CD4-positive, alpha-beta T cell treated with Interleukin-6 at 100 ng/mL for 8 hours (primary cell): ENCODE results near the gene KCNH1.

ENCODE experiments used
- DNase-seq: peaks from one replicate; pipeline ENCODE4 v3.0.0-alpha.2; 2020; ENCODE audit warnings: mixed read lengths, low spot score

KCNH1 gene

DNA sequence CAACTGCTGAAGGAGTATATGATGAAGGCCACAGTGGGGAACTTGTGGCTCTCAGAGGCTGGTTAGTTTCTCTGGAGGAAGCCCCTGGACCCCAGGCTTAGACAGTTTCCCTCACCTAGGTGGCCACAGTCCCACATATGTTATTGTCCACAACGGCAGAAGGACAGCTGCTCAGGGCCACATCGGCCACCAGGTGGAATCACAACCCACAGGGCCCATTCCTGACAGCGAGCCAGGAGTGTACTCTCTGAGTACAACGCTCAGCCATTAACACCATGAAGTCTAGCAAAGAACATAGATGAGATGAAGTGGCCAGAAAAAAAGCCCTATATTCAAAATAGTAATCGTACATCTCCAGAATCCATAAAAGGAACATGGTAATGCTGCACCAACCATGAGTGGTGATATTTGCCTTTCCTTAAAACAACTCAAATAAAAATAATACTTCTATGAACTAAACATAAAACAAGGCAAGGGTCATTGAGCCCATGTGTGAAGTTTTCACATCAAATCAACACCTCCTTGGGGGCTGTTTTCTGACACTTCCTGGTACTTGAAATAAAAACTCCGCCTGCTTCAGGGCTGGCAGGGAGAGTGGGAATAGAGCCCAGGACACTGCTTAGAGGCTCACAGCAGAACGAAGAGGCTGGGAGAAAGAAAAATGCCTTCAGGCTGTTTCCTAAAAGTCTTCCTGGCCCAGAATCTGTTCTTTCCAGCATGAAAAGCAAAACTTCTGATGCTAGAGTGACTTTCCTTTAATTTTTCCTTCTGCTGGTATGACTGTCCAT lies 421.9 kb downstream of the KCNH1 start:
- DNase-seq, result no peak

DNA sequence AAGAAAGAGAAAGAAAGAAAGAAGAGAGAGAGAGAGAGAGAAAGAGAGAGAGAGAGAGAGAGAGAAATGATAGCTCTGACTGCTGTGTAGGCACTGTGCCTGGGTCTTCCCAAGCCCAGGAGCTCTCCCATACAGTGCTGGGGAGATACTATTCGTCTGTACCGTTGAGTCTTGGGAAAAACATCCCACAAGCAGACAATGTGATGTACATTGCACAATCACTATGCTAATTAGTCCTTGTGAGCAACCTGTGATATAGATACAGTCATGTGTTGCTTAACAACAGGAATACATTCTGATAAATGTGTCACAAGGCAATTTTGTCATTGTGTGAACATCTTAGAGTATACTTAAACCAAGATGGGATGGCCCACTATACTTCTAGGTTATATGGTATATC lies 424.2 kb downstream of the KCNH1 start:
- DNase-seq, result no peak

DNA sequence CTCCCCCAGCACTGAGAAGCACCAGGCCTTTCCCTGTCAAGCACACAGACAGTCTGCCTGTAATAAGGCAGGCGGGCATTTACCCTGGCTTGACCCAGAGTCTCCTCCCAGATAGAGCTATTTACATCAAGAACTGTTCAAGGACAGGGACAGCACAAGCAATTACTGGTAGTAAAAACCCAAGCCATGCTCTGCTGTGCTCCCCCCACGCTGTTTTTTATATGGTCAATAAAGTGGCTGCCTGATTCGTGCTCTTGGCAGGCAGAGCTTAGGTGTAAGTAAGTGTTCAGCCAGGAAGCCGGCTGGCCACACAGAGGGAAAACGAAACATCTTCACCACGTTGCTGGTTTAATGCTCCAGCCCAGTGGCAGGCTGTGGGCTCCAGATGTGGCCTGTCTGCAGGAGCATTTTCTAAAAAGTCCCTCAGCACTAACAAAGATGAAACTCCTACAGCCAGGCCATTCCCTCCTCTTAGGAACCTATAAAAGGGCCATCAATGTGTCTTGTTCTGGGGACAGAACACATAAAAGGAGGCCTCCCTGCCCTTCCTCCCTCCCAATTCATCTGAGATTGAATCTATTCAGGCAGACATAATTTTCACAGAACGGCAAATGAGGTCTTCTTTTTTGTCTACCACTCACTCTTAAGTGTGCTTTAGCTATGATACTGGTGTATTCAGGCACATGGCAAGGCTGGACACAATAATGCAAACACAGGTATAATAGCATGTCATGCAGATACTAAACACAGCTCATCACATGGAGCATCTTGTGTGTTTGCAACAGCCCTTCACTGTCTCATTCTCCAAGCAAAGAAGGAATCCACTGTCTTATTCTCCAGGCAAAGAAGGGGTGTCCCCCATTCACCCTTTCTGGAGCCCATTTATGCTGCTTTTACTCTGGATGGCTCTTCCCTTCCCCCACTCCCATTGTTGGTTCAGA lies 426.4 kb downstream of the KCNH1 start:
- DNase-seq, result no peak

DNA sequence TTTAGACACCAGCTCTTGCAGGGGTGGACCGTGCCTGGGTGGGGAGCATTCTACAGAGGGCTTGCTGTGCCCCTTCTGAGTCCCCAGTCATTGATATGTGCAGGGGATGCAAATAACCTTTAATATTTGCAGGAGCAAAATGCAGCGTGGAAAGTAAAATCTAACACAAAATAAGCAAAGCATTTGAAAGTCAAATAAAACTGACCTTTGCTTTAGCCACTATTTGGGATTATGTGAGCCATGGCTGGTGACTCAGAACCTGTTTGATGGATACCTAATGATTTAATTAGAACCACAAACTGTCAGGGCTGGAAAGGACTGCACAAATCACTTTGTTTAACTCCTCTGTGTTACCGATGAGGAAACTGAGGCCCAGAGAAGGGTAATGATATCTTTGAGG lies 427.7 kb downstream of the KCNH1 start:
- no peak for DNase-seq

DNA sequence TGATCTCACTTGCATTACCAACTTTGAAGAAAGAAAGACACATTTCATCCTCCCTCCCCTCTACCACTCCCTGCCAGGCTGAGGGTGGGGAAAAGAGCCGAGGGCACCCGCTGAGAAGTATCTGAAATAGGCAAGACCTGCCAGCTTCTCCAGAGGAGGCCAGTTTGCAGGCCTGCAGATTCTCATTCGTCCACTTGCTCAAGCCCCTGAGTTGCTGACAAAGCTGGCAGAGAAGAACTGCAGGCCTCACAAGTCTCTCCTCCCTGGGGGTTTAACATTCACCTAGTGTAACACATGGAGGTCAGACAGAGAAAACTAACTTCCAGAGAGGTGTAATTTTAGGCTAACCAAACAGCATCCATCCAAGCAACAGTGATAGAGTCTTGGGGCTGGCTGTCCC lies 428.9 kb downstream of the KCNH1 start:
- no peak for DNase-seq

DNA sequence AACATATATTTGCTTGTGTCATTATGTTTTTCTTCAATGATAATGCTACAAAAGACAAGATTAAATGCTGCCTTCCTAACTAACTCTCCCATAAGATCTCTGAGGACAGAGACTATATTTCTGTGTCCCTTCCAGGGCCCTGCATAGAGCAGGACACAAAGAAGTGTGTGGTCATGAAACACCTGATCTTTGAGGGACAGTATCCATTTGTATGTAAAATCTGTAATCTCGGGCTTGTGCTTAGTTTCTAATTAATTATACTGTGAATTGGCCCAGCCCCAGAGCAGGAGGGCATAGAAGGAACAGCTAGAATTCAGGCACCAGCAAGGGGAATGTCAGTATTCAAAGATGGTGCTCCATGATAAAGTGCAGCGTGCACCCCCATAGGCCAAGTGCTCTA lies 430.4 kb downstream of the KCNH1 start:
- DNase-seq, result no peak

DNA sequence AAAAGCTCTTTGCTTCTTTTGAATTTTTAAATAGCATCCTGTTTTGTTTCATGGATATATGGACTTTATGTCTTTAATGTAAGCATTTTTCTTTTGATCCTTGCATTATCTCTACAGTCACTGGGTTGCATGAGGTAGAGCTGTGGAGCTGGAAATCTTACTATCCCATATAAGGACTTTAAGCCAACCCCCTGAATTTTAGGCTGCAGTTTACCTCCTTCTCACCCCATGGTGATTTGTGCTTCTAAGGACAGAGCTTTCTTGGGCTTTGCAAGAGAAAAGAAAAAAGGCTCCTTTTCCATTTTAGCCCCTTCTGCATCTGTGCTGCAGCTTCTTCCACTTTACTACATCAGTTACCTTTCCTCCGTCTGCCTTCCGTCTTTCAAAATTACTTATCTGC lies 431.4 kb downstream of the KCNH1 start:
- DNase-seq, result no peak

DNA sequence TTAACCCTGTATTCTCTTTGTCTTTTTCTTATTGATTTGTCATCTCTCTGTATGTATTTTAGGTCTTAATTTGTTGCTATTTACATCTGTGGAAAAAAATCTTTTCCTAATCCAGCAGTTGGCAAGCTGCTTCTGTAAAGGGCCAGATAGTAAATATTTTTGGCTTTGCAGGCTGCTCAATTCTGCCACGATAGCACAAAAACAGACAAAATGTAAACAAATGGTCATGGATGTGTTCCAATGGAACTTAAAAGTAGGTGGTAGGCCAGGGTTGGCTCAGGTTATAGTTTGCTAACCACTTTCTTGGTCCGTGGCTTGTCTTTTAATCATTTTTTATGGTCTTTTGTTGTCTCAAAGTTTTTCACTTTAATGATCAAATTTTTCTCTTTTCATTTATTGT lies 433.4 kb downstream of the KCNH1 start:
- DNase-seq, result no peak

DNA sequence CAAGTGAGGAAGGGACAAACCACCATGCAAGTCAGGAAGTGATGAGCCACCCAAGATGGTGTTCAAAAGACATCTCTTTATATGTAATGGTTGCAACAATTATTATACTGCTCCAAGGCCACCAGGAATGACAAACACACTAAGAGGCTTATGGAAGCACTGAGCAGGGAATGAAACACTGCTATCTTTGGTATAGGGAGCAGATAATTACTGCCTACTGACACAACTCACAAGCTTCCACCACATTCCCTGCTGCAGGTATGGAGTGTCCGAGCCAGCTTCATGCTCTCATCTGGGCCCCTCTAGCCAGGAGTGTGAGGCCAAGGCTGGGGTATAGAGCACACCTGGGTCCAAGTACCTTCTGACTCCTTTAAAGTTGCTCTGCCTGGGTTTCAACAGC lies 433.9 kb downstream of the KCNH1 start:
- no peak for DNase-seq

DNA sequence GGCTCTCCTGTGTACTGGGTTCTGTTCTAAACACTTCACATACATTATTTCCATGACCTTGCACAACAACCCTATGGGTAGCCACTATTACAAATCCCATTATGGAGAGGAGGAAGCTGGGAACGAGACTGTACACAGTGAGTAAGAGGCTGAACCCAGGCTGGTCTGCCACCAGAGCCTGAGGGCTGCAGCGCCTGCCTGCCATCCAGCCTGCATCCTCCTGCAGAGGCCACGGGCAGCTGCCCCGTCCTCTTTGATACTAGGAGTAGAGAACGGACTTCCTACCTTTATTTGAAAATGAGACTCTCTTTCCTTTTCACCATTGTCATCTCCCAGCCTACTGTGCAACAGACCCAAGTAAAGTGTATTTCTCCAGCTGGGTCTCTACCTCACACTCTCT lies 435.3 kb downstream of the KCNH1 start:
- no peak for DNase-seq

DNA sequence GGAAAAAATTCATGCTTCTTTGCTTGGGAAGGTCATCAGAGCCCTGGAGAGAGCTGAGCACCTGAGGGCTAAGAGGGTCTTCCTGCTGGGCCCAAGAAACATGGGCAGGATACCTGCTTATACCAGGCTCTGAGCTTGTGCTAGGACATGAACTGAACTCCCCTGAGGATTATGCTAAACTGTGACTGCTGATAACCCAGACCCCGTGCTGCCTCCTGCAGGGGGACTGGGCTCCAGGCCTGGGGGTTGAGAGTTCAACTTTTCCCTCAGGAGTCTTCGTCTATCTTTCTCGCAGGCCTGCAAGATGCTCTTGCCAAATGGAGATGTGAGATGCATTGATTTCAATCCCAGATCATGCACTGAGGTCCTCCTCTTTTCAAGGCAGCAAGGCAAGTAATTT lies 436.8 kb downstream of the KCNH1 start:
- no peak for DNase-seq

DNA sequence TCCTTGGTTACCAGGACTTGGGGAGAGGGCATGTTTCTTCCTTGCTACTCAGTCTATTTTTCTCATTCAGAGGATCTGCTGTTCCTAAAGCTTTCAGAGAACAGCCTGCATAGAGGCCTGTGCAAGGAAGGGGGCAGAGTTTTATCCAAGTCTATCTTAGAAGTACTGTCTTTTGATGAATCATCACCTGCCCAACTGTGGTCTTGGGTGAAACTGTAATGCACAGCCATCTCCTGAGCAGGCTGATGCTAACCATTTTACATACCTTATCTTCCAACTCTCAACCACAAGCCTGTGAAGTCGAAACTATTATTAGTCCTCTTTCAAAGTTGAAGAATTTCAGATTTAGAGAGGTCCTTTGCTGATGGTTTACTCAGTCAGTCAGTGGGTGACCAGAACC lies 437.2 kb downstream of the KCNH1 start:
- no peak for DNase-seq

DNA sequence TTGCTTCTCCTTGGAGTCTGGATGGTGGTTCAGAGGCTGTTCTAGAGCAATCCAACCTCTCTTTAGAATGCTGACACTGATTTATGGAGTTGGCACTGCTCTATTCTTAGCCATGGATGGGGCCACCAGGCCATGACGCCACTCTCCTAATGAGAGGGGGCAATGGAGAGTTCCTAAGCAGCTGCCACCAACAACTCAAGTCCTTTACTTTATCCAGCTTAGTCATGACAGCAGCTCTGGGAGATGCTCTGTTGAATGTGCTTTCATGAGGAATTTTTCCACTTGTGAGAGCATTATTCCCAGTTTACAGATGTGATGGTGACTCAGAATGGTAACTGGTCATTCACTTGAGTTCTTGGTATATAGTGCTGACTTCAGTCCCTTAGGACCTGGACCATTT lies 438.9 kb downstream of the KCNH1 start:
- DNase-seq, result no peak

DNA sequence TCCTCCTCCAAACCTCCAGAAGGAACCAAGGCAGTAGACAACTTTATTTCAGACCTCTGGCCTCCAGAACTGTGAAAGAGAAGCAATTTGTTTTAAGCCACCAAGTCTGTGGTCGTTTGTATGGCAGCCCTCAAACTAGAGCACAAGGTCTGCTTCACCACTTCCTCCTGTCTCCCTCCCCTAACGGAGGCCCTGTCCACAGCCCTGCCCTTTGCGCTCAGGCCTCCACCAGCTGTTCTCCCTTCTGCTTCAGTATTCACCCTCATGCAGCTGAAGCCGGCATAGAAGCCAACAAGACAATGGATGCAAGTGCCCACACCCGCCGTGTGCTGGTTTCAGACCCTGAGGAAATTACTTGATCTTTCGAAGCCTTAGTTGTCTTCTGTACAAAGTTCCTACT lies 441.2 kb downstream of the KCNH1 start:
- DNase-seq, result no peak

DNA sequence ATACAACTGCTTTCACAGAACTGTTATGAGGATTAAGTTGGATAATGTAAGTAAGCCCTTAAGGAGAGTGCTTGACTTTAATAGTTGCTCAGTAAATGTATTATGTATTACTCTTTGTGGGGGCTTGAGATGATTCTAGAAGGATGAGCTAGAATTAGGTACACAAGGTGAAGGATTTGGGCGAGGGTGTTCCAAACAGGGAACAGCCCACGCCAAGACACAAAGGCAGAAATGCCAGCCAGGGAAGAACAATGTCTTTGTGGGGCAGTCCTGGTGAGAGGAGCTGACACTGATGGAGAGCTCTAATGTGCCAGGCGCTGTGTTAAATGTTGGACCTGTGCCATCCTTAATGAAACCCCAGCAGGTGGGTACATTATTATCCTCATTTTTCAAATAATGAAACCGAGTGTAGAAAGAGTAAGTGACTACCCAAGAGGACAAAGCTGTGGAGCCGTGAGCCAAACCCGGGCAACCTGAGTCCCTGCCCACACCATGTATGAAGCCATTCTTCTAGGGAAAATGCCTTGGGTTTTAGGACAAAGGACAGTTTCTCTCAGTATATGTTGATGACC lies 442.8 kb downstream of the KCNH1 start:
- no peak for DNase-seq

DNA sequence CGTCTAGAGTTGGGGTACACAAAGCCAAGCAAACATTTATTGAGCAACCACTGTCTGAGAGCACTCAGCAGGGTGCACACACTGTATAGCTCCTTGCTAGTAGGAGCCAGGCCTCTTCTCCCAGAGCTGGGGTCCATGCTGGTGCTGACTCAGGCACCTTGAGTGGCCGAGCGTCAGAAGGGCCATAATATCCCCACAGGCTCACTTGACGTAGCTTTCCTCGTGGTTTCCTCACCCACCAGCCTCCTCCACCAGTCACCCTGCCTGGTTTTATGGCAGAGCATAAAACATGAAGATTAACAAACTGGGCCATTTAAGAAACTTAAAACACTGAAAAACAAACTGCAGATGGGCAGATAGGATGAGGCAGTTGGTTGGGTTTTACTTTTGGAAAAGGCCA lies 443.7 kb downstream of the KCNH1 start:
- DNase-seq, result no peak

DNA sequence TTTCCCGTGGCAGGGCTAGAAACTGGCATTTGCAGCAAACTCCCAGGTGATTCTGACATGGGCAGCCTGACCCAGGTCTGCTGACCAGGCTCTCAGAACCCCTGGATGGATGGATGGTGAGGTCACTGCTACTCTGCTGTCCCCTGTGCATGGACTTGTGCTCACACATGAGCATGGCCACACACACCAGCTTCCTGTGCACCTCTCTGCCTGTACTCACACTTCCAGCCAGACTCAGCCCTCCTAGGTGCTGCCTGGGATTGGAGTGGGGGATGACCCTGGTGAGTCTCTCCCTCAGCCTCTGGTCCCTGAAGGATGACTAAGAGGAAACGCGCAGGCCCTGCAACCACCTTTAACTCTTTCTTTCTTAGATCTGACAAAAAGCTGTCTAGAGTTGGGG lies 444.1 kb downstream of the KCNH1 start:
- DNase-seq, result no peak

DNA sequence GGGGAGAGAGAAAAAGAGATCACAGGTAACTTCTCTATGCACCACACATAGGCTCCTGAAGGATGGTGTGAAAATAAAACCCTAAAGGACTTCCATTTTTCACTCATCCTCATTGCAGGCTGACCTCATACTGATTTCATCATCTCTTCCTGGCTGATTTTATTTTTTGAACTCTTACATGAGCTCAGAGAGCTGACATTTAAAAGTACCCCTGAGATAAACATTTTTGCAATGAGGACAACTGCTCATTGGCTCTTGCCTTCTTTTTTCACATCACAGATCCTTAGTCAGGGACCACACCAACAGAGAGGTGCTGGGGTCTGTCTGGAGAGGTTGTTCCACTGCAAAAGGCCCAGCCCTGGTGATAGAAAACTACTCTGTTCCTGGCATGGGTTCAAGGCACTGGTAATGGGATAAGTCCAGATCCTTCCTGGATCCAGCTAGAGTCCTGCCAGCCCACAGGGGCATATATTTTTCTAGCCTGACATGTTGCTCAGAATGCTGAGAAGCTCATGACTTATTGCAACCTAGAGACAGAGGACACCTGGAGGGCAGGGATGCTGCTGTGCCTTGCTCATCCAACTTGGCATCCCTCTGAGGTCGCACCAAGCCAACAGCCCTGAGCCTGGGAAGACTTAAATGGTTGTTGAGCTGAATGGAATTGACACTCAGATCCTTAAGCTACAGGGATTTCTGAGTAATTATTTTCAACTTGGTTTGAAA lies 445.3 kb downstream of the KCNH1 start:
- no peak for DNase-seq

DNA sequence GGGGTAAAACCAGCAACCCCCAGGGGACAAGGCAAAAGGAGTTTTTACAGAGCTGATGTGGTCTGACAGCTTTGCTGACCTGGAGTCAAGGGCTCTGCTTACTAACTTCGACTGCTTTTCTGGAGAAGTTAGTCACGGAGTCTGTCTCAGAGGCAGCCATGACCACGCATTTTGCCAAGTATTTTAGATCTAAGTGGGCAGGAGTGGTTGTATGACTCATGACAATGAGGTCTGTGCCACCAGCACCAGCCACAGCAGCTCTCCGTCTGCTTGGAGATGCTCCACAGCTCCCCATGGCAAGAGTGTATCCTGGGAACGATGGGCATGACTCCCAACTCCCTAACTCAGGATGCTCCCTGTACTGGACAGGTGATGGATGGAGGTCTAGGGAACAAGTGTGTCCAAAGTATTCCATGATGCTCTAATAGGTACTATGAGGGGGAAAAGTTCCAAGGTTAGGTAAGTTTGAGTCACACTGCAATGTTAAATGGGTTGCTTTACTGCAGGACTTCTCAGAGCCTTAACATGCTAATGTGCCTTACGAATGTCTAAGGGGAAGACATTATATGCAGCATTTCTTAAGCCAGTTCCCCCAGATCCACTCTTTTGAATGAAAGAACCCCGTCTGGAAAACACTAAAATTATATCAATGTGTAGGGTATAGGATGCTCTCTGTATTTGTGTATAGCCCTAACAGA lies 446.2 kb downstream of the KCNH1 start:
- DNase-seq, result no peak

DNA sequence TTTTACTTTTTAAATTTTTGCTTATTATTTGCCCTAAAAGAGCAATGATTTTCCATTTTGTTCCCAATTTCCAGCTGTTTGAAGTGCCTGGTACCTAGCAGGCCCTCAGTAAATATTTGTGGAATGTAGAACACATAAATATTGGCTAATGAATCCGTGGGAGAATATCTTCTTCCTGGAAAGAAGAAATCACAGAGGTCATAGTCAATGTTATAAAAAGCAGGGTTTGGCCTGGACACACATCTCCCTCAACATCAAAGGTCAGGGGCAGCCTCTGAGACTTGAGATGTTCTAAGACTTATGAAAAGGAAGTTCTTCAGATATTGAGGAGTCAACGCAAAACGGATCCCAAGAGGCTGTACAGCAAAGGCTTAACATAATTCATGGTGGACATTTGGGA lies 447.1 kb downstream of the KCNH1 start:
- DNase-seq, result no peak

DNA sequence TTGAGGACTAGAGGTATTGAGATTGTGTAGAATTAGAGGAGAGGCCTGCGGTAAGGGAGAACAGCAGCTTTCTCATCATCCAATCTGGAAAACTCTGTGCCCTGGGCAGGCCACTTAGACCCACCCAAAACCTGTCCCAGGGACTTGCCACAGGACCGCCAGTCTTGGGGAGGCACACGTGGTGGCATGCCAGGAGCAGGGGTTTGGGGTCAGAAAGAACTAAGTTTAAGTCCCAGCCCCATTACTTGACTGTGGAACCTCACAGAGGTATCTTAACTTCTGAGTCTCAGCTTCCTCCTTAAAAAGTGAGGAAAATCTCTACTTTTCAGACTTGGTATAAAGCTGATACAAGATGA lies 448.7 kb downstream of the KCNH1 start:
- DNase-seq, result no peak
